Skeletal muscle cell (primary cell): ENCODE measurements around the gene RELN.
A peak's percentile ranks its signal among the peaks of the same experiment; 100 is the strongest.
"Not testable (repeated sequence)": the region's sequence is repeated elsewhere in the genome, so short reads cannot be mapped to it uniquely, and the experiment has no call there.

Source experiments
- DNase-seq: peaks from one replicate; pipeline ENCODE4 v3.0.0-alpha.2; 2010; ENCODE audit warnings: low read depth
- H3K4me3 ChIP-seq: 2 replicates; pipeline ENCODE4 v1.5.1; 2011; ENCODE audit warnings: low read depth, mild to moderate bottlenecking, control low read depth, low read length, moderate library complexity

Gene RELN

DNA sequence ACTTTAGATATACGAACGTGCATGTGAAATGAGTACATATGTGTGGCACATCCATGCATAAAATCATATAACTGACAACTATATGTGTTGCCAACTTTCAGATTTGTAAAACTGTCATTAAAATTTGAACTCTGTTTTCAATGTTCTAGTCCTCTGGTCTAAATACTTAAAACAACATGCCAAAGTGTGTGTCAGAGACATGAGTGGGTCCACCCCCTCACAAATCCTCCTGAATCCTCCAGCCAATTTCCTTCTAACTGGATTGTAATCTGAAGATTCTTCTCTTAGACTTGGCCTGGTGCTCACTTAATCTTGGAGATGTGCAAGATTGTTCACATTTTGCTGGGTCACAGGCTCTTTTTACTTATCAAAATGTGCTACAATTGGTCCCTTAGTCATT, 184.1 kb downstream of the RELN start:
- no peak overlapping the region for H3K4me3 ChIP-seq

DNA sequence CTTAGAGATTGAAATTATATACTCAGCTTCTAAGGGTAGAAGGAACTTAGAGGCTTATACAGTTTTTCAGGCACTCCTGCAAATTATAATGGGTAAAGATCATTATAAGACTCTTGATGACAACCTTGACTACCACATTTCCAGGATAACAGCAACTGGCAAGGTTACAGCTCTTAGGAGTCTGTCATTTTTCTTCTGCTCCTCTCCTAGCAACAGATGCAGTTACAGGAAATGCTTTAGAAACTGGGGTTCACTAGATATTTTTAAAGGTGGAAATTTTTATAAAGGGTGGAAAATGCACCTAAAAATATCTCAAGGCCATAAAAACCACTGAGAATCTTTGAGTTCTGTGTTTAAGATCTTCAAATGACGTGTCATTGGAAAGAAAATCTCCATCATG, 185.8 kb downstream of the RELN start:
- H3K4me3 ChIP-seq = no peak overlapping the region
- DNase-seq = no peak

More for the DNA sequence above, 184.1 kb downstream of the RELN start:
- peak; percentile 1 for DNase-seq

- DNase-seq = no peak
- H3K4me3 ChIP-seq = no peak overlapping the region
Measured at GRCh38 chr7:103799298-103799697, 190.2 kb downstream of the RELN start.

- no peak for DNase-seq
Measured at GRCh38 chr7:103797647-103798307, 191.7 kb downstream of the RELN start.

DNA sequence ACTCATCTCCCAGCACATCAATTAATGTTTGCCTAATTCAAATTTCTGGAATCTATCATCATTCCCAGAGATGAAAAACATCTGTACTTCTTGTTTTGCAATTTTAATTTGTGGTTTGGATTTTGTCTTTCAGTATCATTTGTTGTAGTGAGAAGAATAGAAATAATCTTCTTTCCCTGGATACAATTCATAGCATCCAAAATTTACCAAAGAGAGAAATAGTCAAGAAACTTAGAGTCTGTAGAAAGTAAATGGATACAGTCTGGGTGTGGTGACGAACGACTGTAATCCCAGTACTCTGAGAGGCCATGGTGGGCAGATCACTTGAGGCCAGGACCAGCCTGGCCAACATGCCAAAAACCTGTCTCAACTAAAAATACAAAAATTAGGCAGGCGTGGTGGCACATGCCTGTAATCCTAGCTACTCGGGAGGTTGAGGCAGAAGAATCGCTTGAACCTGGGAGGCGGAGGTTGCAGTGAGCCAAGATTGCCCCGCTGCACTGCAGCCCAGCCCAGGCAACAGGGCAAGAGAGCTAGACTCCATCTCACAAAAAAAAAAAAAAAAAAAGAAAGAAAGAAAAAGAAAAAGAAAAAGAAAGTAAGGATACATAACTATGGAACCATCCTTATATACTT, 193.0 kb downstream of the RELN start:
- H3K4me3 ChIP-seq = no peak overlapping the region
- DNase-seq = no peak

More at GRCh38 chr7:103797647-103798307, 191.7 kb downstream of the RELN start:
- no peak overlapping the region for H3K4me3 ChIP-seq

GRCh38 chr7:103795787-103796186, 193.7 kb downstream of the RELN start:
- H3K4me3 ChIP-seq = no peak overlapping the region
- no peak for DNase-seq

GRCh38 chr7:103795107-103795506, 194.4 kb downstream of the RELN start:
- no peak for DNase-seq
- no peak overlapping the region for H3K4me3 ChIP-seq

- no peak for DNase-seq
- H3K4me3 ChIP-seq = no peak overlapping the region
Measured at GRCh38 chr7:103794424-103794823, 195.0 kb downstream of the RELN start.

DNA sequence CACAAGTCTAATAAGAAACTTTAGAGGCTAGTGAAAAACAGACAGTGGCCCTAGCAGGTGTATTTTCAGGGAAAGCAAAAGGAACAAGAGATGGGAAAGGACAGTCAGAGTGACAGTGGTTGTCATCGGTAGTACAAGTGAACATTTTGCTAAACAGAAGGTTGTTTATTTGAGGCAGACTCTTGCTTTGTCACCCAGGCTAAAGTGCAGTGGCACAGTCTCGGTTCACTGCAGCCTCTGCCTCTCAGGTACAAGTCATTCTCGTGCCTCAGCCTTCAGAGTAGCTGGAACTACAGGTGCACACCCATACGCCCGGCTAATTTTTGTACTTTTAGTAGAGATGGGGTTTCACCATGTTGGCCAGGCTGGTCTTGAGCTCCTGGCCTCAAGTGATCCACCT, 195.8 kb downstream of the RELN start:
- no peak overlapping the region for H3K4me3 ChIP-seq
- DNase-seq = no peak

DNA sequence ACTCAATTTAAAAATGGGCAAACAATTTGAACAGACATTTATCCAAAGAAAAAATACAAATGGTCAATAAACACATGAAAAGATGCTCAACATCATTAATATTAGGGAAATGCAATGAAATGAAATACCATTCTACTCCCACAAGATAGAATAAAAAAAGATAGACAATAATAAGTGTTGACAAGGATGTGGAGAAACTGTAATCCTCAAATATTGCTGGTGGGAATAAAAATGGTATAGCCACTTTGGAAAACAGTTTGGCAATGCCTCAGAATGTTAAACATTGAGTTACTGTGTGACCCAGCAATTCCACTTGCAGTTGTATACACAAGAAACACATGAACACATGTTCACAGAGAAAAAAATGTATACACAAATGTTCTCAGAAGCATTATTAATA, 197.6 kb downstream of the RELN start:
- no peak for DNase-seq
- no peak overlapping the region for H3K4me3 ChIP-seq

DNA sequence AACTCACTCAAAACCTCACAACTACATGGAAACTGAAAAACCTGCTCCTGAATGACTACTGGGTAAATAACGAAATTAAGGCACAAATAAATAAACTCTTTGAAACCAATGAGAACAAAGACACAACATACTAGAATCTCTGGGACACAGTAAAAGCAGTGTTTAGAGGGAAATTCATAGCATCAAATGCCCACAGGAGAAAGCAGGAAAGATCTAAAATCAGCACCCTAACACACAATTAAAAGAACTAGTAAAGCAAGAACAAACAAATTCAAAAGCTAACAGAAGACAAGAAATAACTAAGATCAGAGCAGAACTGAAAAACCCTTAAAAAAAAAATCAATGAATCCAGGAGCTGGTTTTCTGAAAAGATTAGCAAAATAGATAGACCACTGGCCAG, 202.4 kb downstream of the RELN start:
- not testable (repeated sequence) for H3K4me3 ChIP-seq

DNA sequence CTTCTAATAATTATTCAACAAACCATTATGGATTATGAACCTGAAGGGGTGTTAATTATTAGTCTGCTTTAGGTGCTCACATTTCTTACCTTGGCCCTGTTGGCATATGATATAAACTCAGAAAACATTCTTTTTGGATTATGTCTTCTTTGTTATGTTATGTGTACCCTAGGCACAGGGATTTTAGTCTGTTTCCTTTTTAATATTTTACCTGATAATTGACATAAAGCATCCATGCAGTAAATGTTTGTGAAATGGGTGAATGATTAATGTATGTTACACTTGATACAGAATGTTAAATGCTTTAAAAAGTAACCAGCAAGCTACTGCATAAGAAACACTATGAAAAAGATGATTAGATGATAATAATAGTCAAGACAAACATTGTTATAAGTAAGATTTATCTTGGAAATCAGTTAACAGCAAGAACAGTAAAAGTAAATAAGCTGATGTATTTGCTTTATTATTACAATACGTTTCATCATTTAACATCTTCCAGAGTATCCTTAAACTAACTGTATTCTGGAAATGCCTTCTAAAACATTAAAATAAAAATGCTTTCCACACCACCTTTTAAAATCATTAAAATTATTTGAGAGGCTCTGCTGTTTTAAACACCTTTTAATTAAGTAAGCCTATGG, 204.7 kb downstream of the RELN start:
- no peak overlapping the region for H3K4me3 ChIP-seq
- no peak for DNase-seq

More for the DNA sequence above, 202.4 kb downstream of the RELN start:
- not testable (repeated sequence) for DNase-seq

GRCh38 chr7:103781409-103781808, 208.0 kb downstream of the RELN start:
- H3K4me3 ChIP-seq = no peak overlapping the region
- DNase-seq = no peak

GRCh38 chr7:103780561-103780960, 208.9 kb downstream of the RELN start:
- DNase-seq, H3K4me3 ChIP-seq: not testable (repeated sequence)

- DNase-seq = no peak
- H3K4me3 ChIP-seq = no peak overlapping the region
Measured at GRCh38 chr7:103777440-103777839, 212.0 kb downstream of the RELN start.

- DNase-seq = no peak
- H3K4me3 ChIP-seq = no peak overlapping the region
Measured at GRCh38 chr7:103773726-103774125, 215.7 kb downstream of the RELN start.

GRCh38 chr7:103772171-103772773, 217.2 kb downstream of the RELN start:
- no peak overlapping the region for H3K4me3 ChIP-seq
- no peak for DNase-seq

- DNase-seq = no peak
- H3K4me3 ChIP-seq = no peak overlapping the region
Measured at GRCh38 chr7:103771294-103771693, 218.2 kb downstream of the RELN start.

- no peak for DNase-seq
Measured at GRCh38 chr7:103766660-103767059, 222.8 kb downstream of the RELN start.

GRCh38 chr7:103765901-103766300, 223.6 kb downstream of the RELN start:
- H3K4me3 ChIP-seq = no peak overlapping the region
- DNase-seq = no peak

More at GRCh38 chr7:103766660-103767059, 222.8 kb downstream of the RELN start:
- no peak overlapping the region for H3K4me3 ChIP-seq
